Kidney epithelial cell (primary cell): ENCODE measurements around the gene MTF2. TPM values are rescaled to one million over a fixed set of nuclear protein-coding genes. Genes with fewer than 3 reads are reported as not detected.

Experiments used
- DNase-seq: peaks from one replicate; pipeline ENCODE4 v3.0.0-alpha.2; 2010; ENCODE audit warnings: low read depth
- H3K27me3 ChIP-seq: 2 replicates; pipeline ENCODE4 v1.6.0; 2011; ENCODE audit warnings: low read length; ENCODE audit not compliant: control insufficient read depth, insufficient read depth
- H3K36me3 ChIP-seq: 2 replicates; pipeline ENCODE4 v1.5.1; 2011; ENCODE audit warnings: low read length; ENCODE audit not compliant: control insufficient read depth, insufficient read depth
- H3K4me3 ChIP-seq: 2 replicates; pipeline ENCODE4 v1.5.1; 2011; ENCODE audit warnings: low read depth, mild to moderate bottlenecking, control low read depth, low read length
- total RNA-seq: library from RNA; depleted of rRNA; stranded (reverse); fragments of >200 nt; gene quantifications from 2 replicates; pipeline ENCODE4 v1.2.3, GENCODE V29; 2015
- TF ChIP-seq, protein P1 (sequence below): IDR thresholded peaks from 2 replicates; pipeline ENCODE4 v1.5.1; 2011; ENCODE audit warnings: mild to moderate bottlenecking, moderate library complexity, low read length, control low read depth, inconsistent platforms; ENCODE audit not compliant: insufficient read depth, poor library complexity, severe bottlenecking

Gene MTF2
- total RNA-seq, 1 donor from 2014 or later = 18.1 TPM

DNA sequence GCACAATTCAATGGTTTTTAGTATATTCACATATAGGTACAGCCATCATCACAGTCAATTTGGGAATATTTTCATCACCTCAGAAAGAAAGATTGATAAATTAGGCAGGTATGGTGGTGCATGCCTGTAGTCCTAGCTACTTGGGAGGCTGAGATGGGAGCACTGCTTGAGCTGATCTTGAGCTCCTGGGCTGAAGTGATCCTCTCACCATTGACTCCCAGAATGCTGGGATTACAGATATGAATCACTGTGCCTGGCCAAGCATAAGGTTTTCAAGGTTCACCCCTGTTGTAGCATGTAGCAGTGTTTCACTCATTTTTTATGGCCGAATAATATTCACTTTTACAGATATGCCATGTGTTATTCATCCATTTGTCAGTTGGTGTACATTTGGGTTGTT, 44.7 kb upstream of the MTF2 start:
- no peak for DNase-seq
- no peaks in the 10 kb centered on the region for H3K27me3 ChIP-seq
- no peak overlapping the region for H3K4me3 ChIP-seq
- TF ChIP-seq, protein P1, sequence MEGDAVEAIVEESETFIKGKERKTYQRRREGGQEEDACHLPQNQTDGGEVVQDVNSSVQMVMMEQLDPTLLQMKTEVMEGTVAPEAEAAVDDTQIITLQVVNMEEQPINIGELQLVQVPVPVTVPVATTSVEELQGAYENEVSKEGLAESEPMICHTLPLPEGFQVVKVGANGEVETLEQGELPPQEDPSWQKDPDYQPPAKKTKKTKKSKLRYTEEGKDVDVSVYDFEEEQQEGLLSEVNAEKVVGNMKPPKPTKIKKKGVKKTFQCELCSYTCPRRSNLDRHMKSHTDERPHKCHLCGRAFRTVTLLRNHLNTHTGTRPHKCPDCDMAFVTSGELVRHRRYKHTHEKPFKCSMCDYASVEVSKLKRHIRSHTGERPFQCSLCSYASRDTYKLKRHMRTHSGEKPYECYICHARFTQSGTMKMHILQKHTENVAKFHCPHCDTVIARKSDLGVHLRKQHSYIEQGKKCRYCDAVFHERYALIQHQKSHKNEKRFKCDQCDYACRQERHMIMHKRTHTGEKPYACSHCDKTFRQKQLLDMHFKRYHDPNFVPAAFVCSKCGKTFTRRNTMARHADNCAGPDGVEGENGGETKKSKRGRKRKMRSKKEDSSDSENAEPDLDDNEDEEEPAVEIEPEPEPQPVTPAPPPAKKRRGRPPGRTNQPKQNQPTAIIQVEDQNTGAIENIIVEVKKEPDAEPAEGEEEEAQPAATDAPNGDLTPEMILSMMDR = no peak
- H3K36me3 ChIP-seq = no peaks in the 10 kb centered on the region

GRCh38 chr1:93036672-93037071, 42.4 kb upstream of the MTF2 start:
- Histone ChIP-seq H3K27me3 (no peaks in the 10 kb centered on the region), H3K36me3 (no peaks in the 10 kb centered on the region), H3K4me3 (no peak overlapping the region)
- no peak for DNase-seq
- TF ChIP-seq, protein P1 = no peak

DNA sequence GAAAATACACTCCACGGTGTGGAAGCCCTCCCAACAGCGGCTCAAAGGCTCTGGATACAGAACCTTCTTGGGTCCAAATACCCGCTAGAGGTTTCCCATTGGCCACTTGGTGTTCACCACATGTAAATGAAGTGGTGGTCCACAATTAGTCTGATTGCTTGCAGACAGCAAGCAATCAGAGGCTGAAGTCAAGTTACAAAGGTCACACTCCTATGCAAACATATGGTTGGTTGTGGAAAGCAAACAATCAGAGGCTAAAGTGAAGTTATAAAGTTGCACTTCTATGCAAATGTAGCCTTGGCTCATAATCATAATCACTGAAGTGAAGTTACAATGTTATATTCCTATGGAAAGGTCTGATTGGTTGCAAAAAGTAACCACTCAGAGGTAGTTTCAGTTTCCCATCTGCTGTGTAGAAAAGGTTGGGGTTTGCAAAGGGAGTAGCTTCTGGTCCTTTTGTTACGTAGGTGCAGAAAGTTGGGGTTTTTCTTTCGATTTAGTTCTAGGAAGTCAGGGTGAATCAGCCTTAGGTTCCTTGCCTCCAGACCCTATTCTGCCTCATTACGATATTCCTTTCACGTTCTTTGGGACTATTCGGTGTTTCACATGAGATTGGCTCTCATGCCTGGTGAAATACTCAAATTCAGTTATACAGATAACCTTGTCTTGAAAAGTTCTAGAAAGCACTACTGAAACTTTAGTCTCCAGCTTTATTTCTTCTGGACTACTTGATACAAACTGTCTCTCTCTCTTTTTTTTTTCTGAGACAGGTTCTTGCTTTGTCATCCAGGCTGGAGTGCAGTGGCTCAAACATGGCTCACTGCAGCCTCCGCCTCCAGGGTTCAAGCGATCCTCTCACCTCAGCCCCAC, 36.7 kb upstream of the MTF2 start:
- Histone ChIP-seq H3K27me3 (no peaks in the 10 kb centered on the region), H3K36me3 (no peaks in the 10 kb centered on the region), H3K4me3 (no peak overlapping the region)
- no peak for DNase-seq
- TF ChIP-seq, protein P1 = no peak

DNA sequence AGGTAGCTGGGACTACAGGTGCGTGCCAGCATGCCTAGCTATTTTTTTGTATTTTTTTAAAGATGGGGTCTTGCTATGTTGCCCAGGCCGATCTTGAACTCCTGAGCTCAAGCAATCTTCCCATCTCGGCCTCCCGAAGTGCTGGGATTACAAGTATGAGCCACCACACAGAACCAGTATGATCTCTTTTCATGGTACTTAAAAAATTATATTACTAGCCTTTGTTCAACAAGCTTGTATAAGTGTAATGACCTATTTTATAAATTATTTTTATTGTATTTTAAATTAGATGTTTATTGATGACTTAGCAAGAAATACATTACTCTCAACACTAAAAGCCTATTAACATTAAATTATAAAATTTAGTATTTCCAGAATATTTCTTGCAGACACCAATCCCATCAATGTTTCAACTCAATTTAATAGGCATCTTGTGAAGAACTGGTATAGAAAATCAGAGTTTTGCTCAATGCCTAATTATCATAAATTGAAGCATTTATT, 36.0 kb upstream of the MTF2 start:
- H3K27me3 ChIP-seq = no peaks in the 10 kb centered on the region
- TF ChIP-seq, protein P1 = no peak
- DNase-seq = no peak
- H3K36me3 ChIP-seq = no peaks in the 10 kb centered on the region
- no peak overlapping the region for H3K4me3 ChIP-seq

GRCh38 chr1:93047618-93048017, 31.5 kb upstream of the MTF2 start:
- TF ChIP-seq, protein P1 = no peak
- Histone ChIP-seq H3K4me3 (no peak overlapping the region), H3K36me3 (no peaks in the 10 kb centered on the region), H3K27me3 (no peaks in the 10 kb centered on the region)
- no peak for DNase-seq
